Stimulated activated naive CD4-positive, alpha-beta T cell treated with Interleukin-2 at 50 U/mL for 16 hours (primary cell): ENCODE measurements around the gene NHLRC2.

Experiments
- DNase-seq: peaks from one replicate; lab custom pipeline; 2025; lab: John Stamatoyannopoulos, UW

Gene NHLRC2

GRCh38 chr10:113859261-113859660 lies 4.8 kb downstream of the NHLRC2 start:
- no peak for DNase-seq

GRCh38 chr10:113865901-113866300 lies 11.4 kb downstream of the NHLRC2 start:
- DNase-seq: no peak

GRCh38 chr10:113866551-113867394 lies 12.3 kb downstream of the NHLRC2 start:
- DNase-seq: no peak

- DNase-seq: no peak
Measured at GRCh38 chr10:113867904-113868303, 13.4 kb downstream of the NHLRC2 start.

GRCh38 chr10:113869789-113870188 lies 15.3 kb downstream of the NHLRC2 start:
- no peak for DNase-seq

GRCh38 chr10:113872139-113873030 lies 17.9 kb downstream of the NHLRC2 start:
- no peak for DNase-seq

- no peak for DNase-seq
Measured at GRCh38 chr10:113875212-113875611, 20.8 kb downstream of the NHLRC2 start.

- DNase-seq: no peak
Measured at GRCh38 chr10:113876461-113876860, 22.0 kb downstream of the NHLRC2 start.

GRCh38 chr10:113879691-113880090 lies 25.2 kb downstream of the NHLRC2 start:
- no peak for DNase-seq

- DNase-seq: no peak
Measured at GRCh38 chr10:113880236-113880635, 25.8 kb downstream of the NHLRC2 start.

- DNase-seq: no peak
Measured at GRCh38 chr10:113882240-113882639, 27.8 kb downstream of the NHLRC2 start.

GRCh38 chr10:113889911-113890310 lies 35.5 kb downstream of the NHLRC2 start:
- DNase-seq: no peak

GRCh38 chr10:113890769-113891168 lies 36.3 kb downstream of the NHLRC2 start:
- DNase-seq: no peak

GRCh38 chr10:113891476-113891875 lies 37.0 kb downstream of the NHLRC2 start:
- no peak for DNase-seq

- no peak for DNase-seq
Measured at GRCh38 chr10:113893570-113893969, 39.1 kb downstream of the NHLRC2 start.

GRCh38 chr10:113894581-113894980 lies 40.1 kb downstream of the NHLRC2 start:
- no peak for DNase-seq

GRCh38 chr10:113895018-113895417 lies 40.6 kb downstream of the NHLRC2 start:
- no peak for DNase-seq

- DNase-seq: no peak
Measured at GRCh38 chr10:113897693-113898618, 43.5 kb downstream of the NHLRC2 start.

GRCh38 chr10:113899952-113900598 lies 45.6 kb downstream of the NHLRC2 start:
- DNase-seq: no peak

GRCh38 chr10:113905756-113906155 lies 51.3 kb downstream of the NHLRC2 start:
- no peak for DNase-seq

GRCh38 chr10:113907166-113907565 lies 52.7 kb downstream of the NHLRC2 start:
- no peak for DNase-seq
